Aorta (tissue), 5 donors: ENCODE results near the gene ADGRA1. TPM values are rescaled to one million over a fixed set of nuclear protein-coding genes. Genes with fewer than 3 reads are reported as not detected.
"Not testable (repeated sequence)": the region's sequence is repeated elsewhere in the genome, so short reads cannot be mapped to it uniquely, and the experiment has no call there.

ENCODE experiments used
- ATAC-seq: fragments of 200-7000 bp; cut with Tn5 transposase; one replicate; pipeline ENCODE4 v1.9.1; 2022; ENCODE audit warnings: moderate library complexity; ENCODE audit not compliant: low FRiP score
- DNase-seq, 2 donors: peaks; one replicate each; pipeline ENCODE4 v3.0.0-alpha.2; 2020
- H3K27ac ChIP-seq, 2 donors: one replicate each; pipeline ENCODE4 v1.5.1; 2013; ENCODE audit warnings: low read length in 2 of 2, mild to moderate bottlenecking in 2 of 2, moderate library complexity in 2 of 2, control low read depth in 1 of 2, inconsistent platforms in 1 of 2, low read depth in 1 of 2
- H3K27me3 ChIP-seq, 2 donors: one replicate each; pipeline ENCODE4 v1.6.1; 2013; ENCODE audit warnings: control low read depth in 1 of 2, low read length in 1 of 2, mild to moderate bottlenecking in 1 of 2, moderate library complexity in 1 of 2; ENCODE audit not compliant: insufficient read depth in 2 of 2, control insufficient read depth in 1 of 2
- H3K36me3 ChIP-seq, 2 donors: one replicate each; pipeline ENCODE4 v1.6.1; 2013; ENCODE audit warnings: control low read depth in 1 of 2, low read length in 1 of 2, mild to moderate bottlenecking in 1 of 2; ENCODE audit not compliant: insufficient read depth in 2 of 2, control insufficient read depth in 1 of 2
- H3K4me1 ChIP-seq, 2 donors: one replicate each; pipeline ENCODE4 v1.6.1; 2013; ENCODE audit warnings: low read length in 2 of 2, control low read depth in 1 of 2, mild to moderate bottlenecking in 1 of 2, moderate library complexity in 1 of 2; ENCODE audit not compliant: insufficient read depth in 2 of 2, control insufficient read depth in 1 of 2
- H3K4me3 ChIP-seq, 2 donors: one replicate each; pipeline ENCODE4 v1.5.1; 2013; ENCODE audit warnings: low read length in 2 of 2, control low read depth in 1 of 2, mild to moderate bottlenecking in 1 of 2
- H3K9me3 ChIP-seq: one replicate; pipeline ENCODE4 v1.6.1; 2013; ENCODE audit warnings: mild to moderate bottlenecking, low read length; ENCODE audit not compliant: control insufficient read depth
- WGBS, 2 donors: extraction: QIAGEN DNeasy Blood & Tissue Kit; methylation state at CpG; one replicate each; pipeline ENCODE4 v1.1.7; 2013; 5-methylcytosine and 5-hydroxymethylcytosine counted together
- intact Hi-C, 2 donors: fragments of 100-400 bp; cut with DNase I; formaldehyde crosslinking; loops; one replicate each; pipeline versions ENCODE4 v1.14.2 to v1.15.0; 2022
- polyA plus RNA-seq, 2 donors: library from polyadenylated mRNA; stranded (reverse); fragments of 200-250 nt; gene quantifications; one replicate each; pipeline ENCODE4 v1.2.3, GENCODE V29; 2013
- total RNA-seq, 2 donors: library from RNA; stranded (reverse); fragmentation: NEBNext Ultra II Directional; extraction: Animal tissue kit (Norgen Biotek cat#: 25700); gene quantifications; one replicate each; pipeline ENCODE4 v1.2.1, GENCODE V29; 2021
- donor health status: healthy with polysubstance abuse.
- donor health status: Bipolar disorder and iron deficiency.
- donor health status: DM: no; HTN: no; CAD: no.
- donor health status: DM: no; HTN: no; CAD: no.
- donor health status: DM: yes; HTN: yes; CAD: no.

The ADGRA1 gene
- total and polyA plus RNA-seq, 4 donors: 0.20 TPM; not detected in 3

DNA sequence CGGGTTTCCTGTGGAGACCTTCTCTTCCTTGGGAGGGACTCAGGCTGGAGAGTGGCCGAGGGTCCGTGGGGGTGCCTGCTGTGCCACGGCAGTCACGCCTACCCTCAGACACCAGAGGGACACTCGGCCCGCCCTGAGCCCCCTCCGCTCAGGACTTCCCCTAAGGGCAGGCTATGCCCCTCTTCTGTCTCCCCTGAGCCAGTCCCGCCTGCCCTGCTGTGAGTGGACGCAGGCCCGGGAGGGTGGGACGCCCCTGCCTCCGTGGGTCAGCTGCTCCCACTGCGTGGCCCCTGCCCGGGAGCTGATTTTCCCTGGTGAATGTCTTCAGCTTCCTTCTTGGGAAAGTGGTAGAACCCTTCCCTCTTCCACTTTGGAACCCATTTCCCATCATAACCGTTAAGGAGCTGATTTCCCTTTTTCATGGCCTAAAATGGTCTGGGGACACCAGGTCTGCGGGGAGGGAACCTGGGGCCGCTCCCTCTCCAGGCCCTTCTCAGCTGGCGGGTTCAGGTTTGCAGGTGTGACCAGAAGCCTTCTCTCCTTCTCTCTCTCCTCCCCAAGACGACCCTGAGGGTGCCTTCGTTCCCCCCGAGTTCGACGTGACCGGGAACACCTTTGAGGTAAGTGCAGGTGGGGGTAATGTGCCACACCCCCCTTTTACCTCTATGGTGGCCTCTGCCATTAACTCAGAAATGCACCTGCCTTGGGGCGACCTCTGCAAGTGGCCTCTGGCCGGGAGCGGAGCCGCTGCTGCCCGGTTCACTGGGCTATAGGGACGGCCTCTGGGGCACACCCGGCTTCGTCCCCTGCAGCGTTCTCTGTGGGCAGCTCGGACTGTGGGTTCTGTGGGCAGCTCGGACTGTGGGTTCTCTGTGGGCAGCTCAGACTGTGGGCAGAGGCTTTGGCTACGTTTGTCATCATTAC is 80.2 kb downstream of the ADGRA1 start:
- intact Hi-C loops: no loop called here
- H3K9me3 ChIP-seq: no peaks in the 10 kb centered on the region
- no peaks in the 10 kb centered on the region for H3K4me1 ChIP-seq
- ATAC-seq: no peak
- DNase-seq: peak; percentile 31 to 68
- no peaks in the 10 kb centered on the region for H3K27me3 ChIP-seq
- no peak overlapping the region for H3K27ac ChIP-seq
- no peaks in the 10 kb centered on the region for H3K36me3 ChIP-seq
- WGBS, 2 donors: 90 to 94% methylated on average over 30 to 37 of the region's 37 CpGs
- no peak overlapping the region for H3K4me3 ChIP-seq

DNA sequence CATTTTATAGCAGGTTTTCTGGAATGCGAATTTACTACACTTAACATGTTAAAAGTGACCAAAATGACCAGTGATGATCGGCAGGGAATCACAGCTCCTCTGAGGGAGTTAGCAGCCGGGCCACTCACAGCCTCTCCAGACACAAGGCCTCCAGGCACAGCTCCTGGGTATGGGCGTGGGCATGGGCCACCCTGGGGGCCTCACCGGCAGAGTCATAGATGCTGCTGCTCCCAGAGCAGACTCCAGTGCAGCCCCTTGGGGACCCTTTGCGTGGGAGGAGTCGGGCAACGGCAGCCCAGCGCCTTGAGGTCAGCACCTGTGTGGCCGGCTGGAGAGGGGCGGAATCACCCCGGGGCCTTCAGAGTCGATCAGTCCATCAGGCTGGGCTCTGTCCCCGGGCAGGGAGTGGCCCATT is 80.9 kb downstream of the ADGRA1 start:
- no peaks in the 10 kb centered on the region for H3K9me3 ChIP-seq
- H3K27ac ChIP-seq: no peak overlapping the region
- H3K27me3 ChIP-seq: no peaks in the 10 kb centered on the region
- DNase-seq (peak in 1 of 2 donors; percentile 37), ATAC-seq (no peak)
- H3K4me1 ChIP-seq: no peaks in the 10 kb centered on the region
- H3K36me3 ChIP-seq: no peaks in the 10 kb centered on the region
- H3K4me3 ChIP-seq: no peak overlapping the region
- 88% methylated on average over 14 of the region's 14 CpGs for WGBS, 2 donors
- intact Hi-C loops: no loop called here

DNA sequence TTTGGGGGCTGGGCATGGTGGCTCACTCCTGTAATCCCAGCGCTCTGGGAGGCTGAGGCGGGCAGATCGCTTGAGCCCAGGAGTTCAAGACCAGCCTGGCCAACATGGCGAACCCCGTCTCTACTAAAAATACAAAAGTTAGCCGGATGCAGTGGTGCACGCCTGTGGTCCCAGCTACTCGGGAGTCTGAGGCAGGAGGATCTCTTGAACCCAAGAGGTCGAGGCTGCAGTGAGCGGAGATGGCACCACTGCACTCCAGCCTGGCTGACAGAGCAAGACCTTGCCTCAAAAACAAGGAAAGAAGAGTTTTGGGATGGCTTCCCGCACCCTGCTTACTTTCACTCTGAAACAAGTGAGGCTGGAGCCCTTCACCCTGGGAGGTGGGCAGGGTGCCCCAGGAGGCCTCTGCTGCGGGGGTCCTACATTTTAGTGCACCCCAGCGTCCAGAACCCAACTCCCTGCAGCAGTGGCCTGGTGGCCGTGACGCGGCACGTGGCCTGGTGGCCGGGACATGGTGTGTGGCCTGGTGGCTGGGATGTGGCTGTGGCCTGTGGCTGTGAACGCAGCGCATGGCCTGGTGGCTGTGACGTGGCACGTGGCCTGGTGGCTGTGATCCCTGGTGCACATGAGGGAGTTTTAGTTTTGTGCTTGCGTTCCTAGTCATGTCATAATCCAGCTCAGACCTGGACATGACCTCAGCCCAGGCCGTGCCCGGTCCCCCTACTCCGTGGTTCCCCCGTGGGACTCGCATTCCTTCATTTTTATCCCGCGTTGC is 81.6 kb downstream of the ADGRA1 start:
- DNase-seq (peak in 1 of 2 donors; percentile 27), ATAC-seq (no peak)
- Histone ChIP-seq H3K9me3 (no peaks in the 10 kb centered on the region), H3K27me3 (no peaks in the 10 kb centered on the region), H3K36me3 (no peaks in the 10 kb centered on the region), H3K4me1 (no peaks in the 10 kb centered on the region), H3K4me3 (no peak overlapping the region), H3K27ac (no peak overlapping the region)
- WGBS, 2 donors: 91 to 95% methylated on average over 30 of the region's 30 CpGs
- intact Hi-C loops: no loop called here

DNA sequence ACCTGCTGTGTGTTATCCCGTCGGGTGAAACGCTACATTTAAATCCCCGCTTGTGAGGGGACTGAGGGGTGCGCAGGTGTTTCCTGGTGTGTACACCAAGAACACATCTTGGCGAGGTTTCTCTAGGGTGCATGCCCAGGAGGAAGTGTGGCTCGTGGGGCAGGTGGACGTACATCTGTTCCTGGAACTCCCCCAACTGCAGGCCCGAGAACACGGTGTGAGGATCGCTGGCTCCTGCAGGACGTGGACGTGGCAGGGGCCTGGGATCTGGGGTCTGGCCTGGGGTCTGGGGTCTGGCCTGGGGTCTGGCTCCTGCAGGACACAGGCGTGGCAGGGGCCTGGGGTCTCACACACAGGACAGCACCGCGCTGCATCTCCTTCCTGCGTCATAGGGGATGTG is 82.4 kb downstream of the ADGRA1 start:
- DNase-seq (peak in 1 of 2 donors; percentile 30), ATAC-seq (no peak)
- Histone ChIP-seq H3K27ac (no peak overlapping the region), H3K9me3 (no peaks in the 10 kb centered on the region), H3K4me1 (no peaks in the 10 kb centered on the region), H3K4me3 (no peak overlapping the region), H3K27me3 (no peaks in the 10 kb centered on the region), H3K36me3 (no peaks in the 10 kb centered on the region)
- intact Hi-C loops: no loop called here
- 91 to 94% methylated on average over 17 of the region's 17 CpGs for WGBS, 2 donors

DNA sequence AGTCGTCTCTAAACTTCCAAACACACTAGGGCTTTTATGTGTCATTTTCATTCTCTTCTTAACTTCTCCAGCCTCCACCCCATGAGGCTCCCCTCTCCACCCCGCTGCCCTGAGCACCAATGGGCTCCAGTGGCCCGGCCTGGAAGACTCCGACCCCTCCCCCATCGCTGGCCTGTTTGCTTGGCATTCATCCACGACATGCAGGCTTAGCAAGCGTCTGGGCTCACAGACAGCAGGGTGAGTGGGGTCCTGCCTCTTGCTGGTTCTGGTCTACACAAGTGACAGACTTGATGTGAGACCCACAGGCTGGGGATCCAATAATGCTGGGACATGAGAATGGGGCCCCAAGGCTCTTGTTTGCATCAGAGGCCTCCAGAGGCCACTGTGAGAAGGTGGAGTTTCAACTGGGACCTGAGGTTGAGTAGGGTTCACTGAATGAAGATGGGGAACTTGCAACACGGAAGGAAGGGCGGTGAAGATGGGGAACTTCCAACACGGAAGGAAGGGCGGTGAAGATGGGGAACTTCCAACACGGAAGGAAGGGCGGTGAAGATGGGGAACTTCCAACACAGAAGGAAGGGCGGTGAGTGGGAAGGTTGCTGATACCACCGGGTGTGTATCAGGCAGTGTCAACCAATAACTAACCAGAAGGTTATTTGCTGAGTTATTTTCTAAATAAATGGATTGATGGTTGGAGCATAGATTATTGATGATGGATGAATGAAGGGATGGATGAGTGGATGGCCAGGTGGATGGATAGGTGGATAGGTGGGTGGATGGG is 86.3 kb downstream of the ADGRA1 start:
- no peaks in the 10 kb centered on the region for H3K9me3 ChIP-seq
- no peaks in the 10 kb centered on the region for H3K27me3 ChIP-seq
- H3K36me3 ChIP-seq: no peaks in the 10 kb centered on the region
- no peaks in the 10 kb centered on the region for H3K4me1 ChIP-seq
- ATAC-seq: no peak
- peak; percentile 24 to 55 for DNase-seq
- WGBS, 2 donors: 85 to 88% methylated on average over 15 of the region's 15 CpGs
- H3K27ac ChIP-seq: no peak overlapping the region
- H3K4me3 ChIP-seq: no peak overlapping the region
- intact Hi-C loops: no loop called here

DNA sequence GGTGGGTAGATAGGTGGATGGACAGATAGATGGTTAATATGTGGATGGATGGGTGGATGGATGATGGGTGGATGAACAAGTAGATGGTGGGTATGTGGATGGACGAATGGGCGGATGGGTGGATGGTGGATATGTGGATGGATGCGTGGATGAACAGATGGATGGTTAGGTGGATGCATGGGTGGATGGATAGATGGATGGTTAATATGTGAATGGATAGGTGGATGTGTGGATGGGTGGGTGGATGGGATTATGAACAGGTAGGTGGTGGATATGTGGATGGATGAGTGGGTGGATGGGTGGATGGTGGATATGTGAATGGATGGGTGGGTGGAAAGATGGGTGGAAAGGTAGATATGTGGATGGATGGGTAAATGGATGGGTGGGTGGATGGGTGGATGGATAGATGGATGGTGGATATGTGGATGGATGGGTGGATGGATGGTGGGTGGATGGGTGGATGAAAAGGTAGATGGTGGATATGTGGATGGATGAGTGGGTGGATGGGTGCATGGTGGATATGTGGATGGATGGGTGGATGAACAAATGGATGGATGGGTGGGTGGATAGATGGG is 87.1 kb downstream of the ADGRA1 start:
- Histone ChIP-seq H3K27ac (no peak overlapping the region), H3K4me1 (no peaks in the 10 kb centered on the region), H3K9me3 (no peaks in the 10 kb centered on the region), H3K36me3 (no peaks in the 10 kb centered on the region), H3K27me3 (no peaks in the 10 kb centered on the region), H3K4me3 (no peak overlapping the region)
- DNase-seq: no peak
- no peak for ATAC-seq
- WGBS, 2 donors: 82 to 83% methylated on average over 3 of the region's 3 CpGs
- intact Hi-C loops: no loop called here

DNA sequence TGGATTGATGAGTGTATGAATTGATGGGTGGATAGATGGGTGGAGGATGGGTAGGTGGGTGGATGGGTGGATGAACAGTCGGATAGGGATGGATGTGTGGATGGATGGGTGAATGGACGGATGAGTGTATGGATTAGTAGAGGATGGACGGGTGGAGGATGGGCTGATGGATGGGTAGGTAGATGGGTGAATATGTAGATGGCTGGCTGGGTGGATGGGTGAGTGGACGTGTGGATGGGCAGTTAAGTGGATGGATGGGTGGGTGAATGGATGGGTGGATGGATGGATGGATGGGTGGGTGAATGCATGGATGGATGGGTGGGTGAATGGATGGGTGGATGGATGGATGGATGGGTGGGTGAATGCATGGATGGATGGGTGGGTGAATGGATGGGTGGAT is 87.9 kb downstream of the ADGRA1 start:
- H3K9me3 ChIP-seq, H3K27me3 ChIP-seq, H3K4me1 ChIP-seq, intact Hi-C loops, H3K4me3 ChIP-seq, H3K36me3 ChIP-seq, ATAC-seq, H3K27ac ChIP-seq, DNase-seq: not testable (repeated sequence)
- 90 to 93% methylated on average over 4 of the region's 4 CpGs for WGBS, 2 donors

DNA sequence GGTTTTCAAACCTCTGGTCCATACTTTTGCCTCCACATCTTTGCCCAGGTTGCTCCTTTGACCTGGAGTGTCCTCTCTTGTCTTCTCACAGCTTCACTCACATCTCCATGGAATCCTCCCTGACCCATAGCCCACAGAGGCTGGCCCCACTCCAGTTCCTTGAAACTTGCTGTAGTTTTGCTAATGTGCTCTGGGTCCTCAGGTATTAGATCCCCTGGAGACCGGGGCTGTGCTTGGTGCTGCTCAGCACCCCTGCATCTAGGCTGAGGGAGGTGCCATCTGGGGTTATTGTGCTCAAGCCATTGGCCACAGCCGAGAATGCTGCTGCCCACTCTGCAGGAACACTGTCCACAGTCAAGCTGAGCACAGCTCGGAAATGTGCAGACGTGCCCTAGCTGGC is 88.8 kb downstream of the ADGRA1 start:
- ATAC-seq: no peak
- intact Hi-C loops: no loop called here
- no peaks in the 10 kb centered on the region for H3K4me1 ChIP-seq
- no peaks in the 10 kb centered on the region for H3K27me3 ChIP-seq
- no peaks in the 10 kb centered on the region for H3K9me3 ChIP-seq
- 87% methylated on average over 4 of the region's 4 CpGs for WGBS, 2 donors
- no peaks in the 10 kb centered on the region for H3K36me3 ChIP-seq
- no peak overlapping the region for H3K27ac ChIP-seq
- peak; percentile 14 to 50 for DNase-seq
- no peak overlapping the region for H3K4me3 ChIP-seq
